Measurements from ENCODE around the gene NUTM2F.

NUTM2F gene

DNA sequence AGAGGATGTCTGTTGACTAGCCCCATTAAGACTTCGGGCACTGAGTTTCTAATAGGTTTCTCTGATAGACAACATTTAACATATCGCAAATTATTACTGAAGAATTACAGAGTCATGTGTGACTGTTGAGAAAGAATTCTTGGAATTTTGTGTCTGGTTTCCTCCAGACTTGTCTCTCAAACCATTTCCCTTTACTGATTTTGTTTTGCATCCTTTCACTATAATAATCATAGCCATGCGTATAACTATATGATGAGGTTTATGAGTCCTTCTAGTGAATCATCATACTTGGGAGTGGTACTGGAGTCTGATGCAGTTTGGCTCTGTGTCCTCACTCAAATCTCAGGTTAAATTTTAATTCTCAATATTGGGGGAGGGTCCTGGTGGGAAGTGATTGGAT, 42.3 kb downstream of the NUTM2F start:
- H2BK15ac ChIP-seq (ENCODE audit: low read length), result no peak overlapping the region
- no peak overlapping the region for H3K23ac ChIP-seq (ENCODE audit: low read depth, low read length, poor library complexity)
- H3K4me3 ChIP-seq (ENCODE audit: low read length in 2 of 2), result no peak overlapping the region
- peaks cover 2 to 14% of the 10 kb centered on the region in 2 donors for H3K36me3 ChIP-seq (replicated peaks in 1 of 2; ENCODE audit: control insufficient read depth in 2 of 2, insufficient read depth in 2 of 2, low read length in 2 of 2)
- H3K4me2 ChIP-seq (ENCODE audit: insufficient read depth, low read length, poor library complexity, severe bottlenecking), result no peak overlapping the region
- no peak overlapping the region for H3K9ac ChIP-seq (ENCODE audit: low read depth, low read length, poor library complexity)
- H3K14ac ChIP-seq (ENCODE audit: low read length), result no peak overlapping the region
- no peak overlapping the region for H2AK5ac ChIP-seq (ENCODE audit: low read depth, low read length)
- H3K27me3 ChIP-seq (ENCODE audit: control insufficient read depth in 3 of 3, insufficient read depth in 3 of 3, low read depth in 1 of 3, low read length in 3 of 3), result no peaks in the 10 kb centered on the region
- H4K91ac ChIP-seq (ENCODE audit: low read depth, low read length, poor library complexity), result no peak overlapping the region
- H3K79me1 ChIP-seq (ENCODE audit: low read depth, low read length), result peaks cover 2% of the 10 kb centered on the region
- H3K18ac ChIP-seq (ENCODE audit: low read length), result no peak overlapping the region
- H4K8ac ChIP-seq (ENCODE audit: low read depth, low read length), result no peak overlapping the region
- H2BK120ac ChIP-seq (ENCODE audit: low read depth, low read length), result no peak overlapping the region
- no peak overlapping the region for H3K4ac ChIP-seq (ENCODE audit: low read length)
- no peak overlapping the region for H2AFZ ChIP-seq (ENCODE audit: low read length)
- no peak overlapping the region for H3K27ac ChIP-seq (replicated peaks; ENCODE audit: low read length)
- H3K9me3 ChIP-seq (replicated peaks in 1 of 2; ENCODE audit: control insufficient read depth in 2 of 2, insufficient read depth in 1 of 2, low read depth in 1 of 2, low read length in 2 of 2), result no peaks in the 10 kb centered on the region
- no peaks in the 10 kb centered on the region for H3K4me1 ChIP-seq (ENCODE audit: control insufficient read depth in 2 of 2, insufficient read depth in 1 of 2, low read depth in 1 of 2, low read length in 2 of 2)
- no CpG with 5 or more reads among the region's 3 CpGs for WGBS, 2 donors (ENCODE audit: extremely low coverage in 2 of 2, insufficient read length in 2 of 2, insufficient replicate concordance in 1 of 2)
- no peak overlapping the region for H2BK12ac ChIP-seq (ENCODE audit: low read length)
- DNase-seq (ENCODE audit: low spot score), result no peak
- no peak overlapping the region for H2BK5ac ChIP-seq (ENCODE audit: low read length)

DNA sequence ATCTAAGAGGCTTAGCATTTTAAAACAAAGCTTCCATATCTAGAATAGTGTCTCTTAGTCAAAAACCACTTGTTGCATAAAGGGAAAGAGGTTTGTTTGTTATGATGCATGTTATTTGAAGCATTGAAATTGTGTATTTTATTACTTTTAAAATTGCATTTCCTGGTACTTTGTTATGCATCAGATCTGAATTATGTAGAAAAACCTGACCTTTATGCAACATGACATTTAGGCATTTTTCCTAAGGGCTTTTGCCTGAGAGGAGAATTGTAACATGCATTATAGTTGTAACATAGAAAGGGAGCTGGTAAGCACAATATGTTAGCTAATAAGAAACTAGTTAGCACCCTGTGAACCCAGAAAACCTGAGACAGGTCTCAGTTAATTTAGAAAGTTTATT, 47.3 kb downstream of the NUTM2F start:
- Histone ChIP-seq H3K4me3 (ENCODE audit: low read length in 2 of 2) (no peak overlapping the region), H3K23ac (ENCODE audit: low read depth, low read length, poor library complexity) (no peak overlapping the region), H3K36me3 (replicated peaks in 1 of 2; ENCODE audit: control insufficient read depth in 2 of 2, insufficient read depth in 2 of 2, low read length in 2 of 2) (peaks cover 3 to 21% of the 10 kb centered on the region in 2 donors), H2BK15ac (ENCODE audit: low read length) (no peak overlapping the region), H4K91ac (ENCODE audit: low read depth, low read length, poor library complexity) (no peak overlapping the region), H3K27me3 (ENCODE audit: control insufficient read depth in 3 of 3, insufficient read depth in 3 of 3, low read depth in 1 of 3, low read length in 3 of 3) (no peaks in the 10 kb centered on the region), H3K27ac (replicated peaks; ENCODE audit: low read length) (no peak overlapping the region), H3K79me1 (ENCODE audit: low read depth, low read length) (no peaks in the 10 kb centered on the region), H2AK5ac (ENCODE audit: low read depth, low read length) (no peak overlapping the region), H3K9ac (ENCODE audit: low read depth, low read length, poor library complexity) (no peak overlapping the region), H2BK120ac (ENCODE audit: low read depth, low read length) (no peak overlapping the region), H3K18ac (ENCODE audit: low read length) (no peak overlapping the region), H3K4me2 (ENCODE audit: insufficient read depth, low read length, poor library complexity, severe bottlenecking) (no peak overlapping the region), H3K14ac (ENCODE audit: low read length) (no peak overlapping the region), H3K4me1 (ENCODE audit: control insufficient read depth in 2 of 2, insufficient read depth in 1 of 2, low read depth in 1 of 2, low read length in 2 of 2) (no peaks in the 10 kb centered on the region), H3K4ac (ENCODE audit: low read length) (no peak overlapping the region), H2BK12ac (ENCODE audit: low read length) (no peak overlapping the region), H4K8ac (ENCODE audit: low read depth, low read length) (no peak overlapping the region), H2BK5ac (ENCODE audit: low read length) (no peak overlapping the region), H3K9me3 (replicated peaks in 1 of 2; ENCODE audit: control insufficient read depth in 2 of 2, insufficient read depth in 1 of 2, low read depth in 1 of 2, low read length in 2 of 2) (peaks cover 3 to 12% of the 10 kb centered on the region in 2 donors), H2AFZ (ENCODE audit: low read length) (no peak overlapping the region)
- no peak for DNase-seq (ENCODE audit: low spot score)

DNA sequence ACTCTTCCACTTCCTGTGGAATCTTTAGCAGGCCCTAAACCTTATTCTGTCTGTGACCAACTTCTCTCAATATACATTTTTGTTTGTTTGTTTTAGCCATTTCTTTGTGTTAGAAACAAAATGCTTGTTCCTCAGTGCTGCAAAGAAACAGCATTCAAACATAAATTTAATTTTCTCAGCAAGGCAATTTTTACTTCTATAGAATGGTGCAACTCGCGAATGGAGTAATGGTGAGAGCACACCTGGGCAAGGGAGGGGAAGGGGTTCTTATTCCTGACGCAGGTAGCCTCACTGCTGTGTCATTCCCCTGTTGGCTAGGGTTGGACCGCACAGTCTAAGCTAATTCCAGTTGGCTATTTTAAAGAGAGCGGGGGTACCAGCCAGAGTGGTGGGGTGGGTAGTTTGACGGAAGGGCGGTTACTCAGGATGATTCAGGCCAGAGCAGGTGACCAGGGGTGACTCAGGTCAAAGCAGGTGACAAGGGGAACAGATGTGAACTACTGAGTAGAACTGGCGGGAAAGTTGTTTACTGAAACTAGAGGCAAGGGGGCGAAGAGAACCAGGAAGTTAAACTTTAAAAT, 47.9 kb downstream of the NUTM2F start:
- no peak overlapping the region for H3K4me2 ChIP-seq (ENCODE audit: insufficient read depth, low read length, poor library complexity, severe bottlenecking)
- no peak overlapping the region for H2BK5ac ChIP-seq (ENCODE audit: low read length)
- peaks cover 3 to 21% of the 10 kb centered on the region in 2 donors for H3K36me3 ChIP-seq (replicated peaks in 1 of 2; ENCODE audit: control insufficient read depth in 2 of 2, insufficient read depth in 2 of 2, low read length in 2 of 2)
- no peak overlapping the region for H3K4ac ChIP-seq (ENCODE audit: low read length)
- no CpG with 5 or more reads among the region's 9 CpGs for WGBS, 2 donors (ENCODE audit: extremely low coverage in 2 of 2, insufficient read length in 2 of 2, insufficient replicate concordance in 1 of 2)
- H3K14ac ChIP-seq (ENCODE audit: low read length), result no peak overlapping the region
- no peak overlapping the region for H3K18ac ChIP-seq (ENCODE audit: low read length)
- no peak overlapping the region for H3K23ac ChIP-seq (ENCODE audit: low read depth, low read length, poor library complexity)
- no peak overlapping the region for H3K4me3 ChIP-seq (ENCODE audit: low read length in 2 of 2)
- no peak overlapping the region for H4K8ac ChIP-seq (ENCODE audit: low read depth, low read length)
- no peak overlapping the region for H2AK5ac ChIP-seq (ENCODE audit: low read depth, low read length)
- H2BK12ac ChIP-seq (ENCODE audit: low read length), result no peak overlapping the region
- H3K27me3 ChIP-seq (ENCODE audit: control insufficient read depth in 3 of 3, insufficient read depth in 3 of 3, low read depth in 1 of 3, low read length in 3 of 3), result no peaks in the 10 kb centered on the region
- no peak for DNase-seq (ENCODE audit: low spot score)
- H3K9ac ChIP-seq (ENCODE audit: low read depth, low read length, poor library complexity), result no peak overlapping the region
- no peak overlapping the region for H2BK120ac ChIP-seq (ENCODE audit: low read depth, low read length)
- H2AFZ ChIP-seq (ENCODE audit: low read length), result no peak overlapping the region
- peaks cover 3 to 12% of the 10 kb centered on the region in 2 donors for H3K9me3 ChIP-seq (replicated peaks in 1 of 2; ENCODE audit: control insufficient read depth in 2 of 2, insufficient read depth in 1 of 2, low read depth in 1 of 2, low read length in 2 of 2)
- no peak overlapping the region for H3K27ac ChIP-seq (replicated peaks; ENCODE audit: low read length)
- no peaks in the 10 kb centered on the region for H3K4me1 ChIP-seq (ENCODE audit: control insufficient read depth in 2 of 2, insufficient read depth in 1 of 2, low read depth in 1 of 2, low read length in 2 of 2)
- H2BK15ac ChIP-seq (ENCODE audit: low read length), result no peak overlapping the region
- no peaks in the 10 kb centered on the region for H3K79me1 ChIP-seq (ENCODE audit: low read depth, low read length)
- H4K91ac ChIP-seq (ENCODE audit: low read depth, low read length, poor library complexity), result no peak overlapping the region

- H2BK5ac ChIP-seq (ENCODE audit: low read length), result no peak overlapping the region
- no peaks in the 10 kb centered on the region for H3K4me1 ChIP-seq (ENCODE audit: control insufficient read depth in 2 of 2, insufficient read depth in 1 of 2, low read depth in 1 of 2, low read length in 2 of 2)
- H3K27me3 ChIP-seq (ENCODE audit: control insufficient read depth in 3 of 3, insufficient read depth in 3 of 3, low read depth in 1 of 3, low read length in 3 of 3), result no peaks in the 10 kb centered on the region
- H2AFZ ChIP-seq (ENCODE audit: low read length), result no peak overlapping the region
- H3K4me2 ChIP-seq (ENCODE audit: insufficient read depth, low read length, poor library complexity, severe bottlenecking), result no peak overlapping the region
- no peak overlapping the region for H2AK5ac ChIP-seq (ENCODE audit: low read depth, low read length)
- no peak overlapping the region for H3K14ac ChIP-seq (ENCODE audit: low read length)
- WGBS, 2 donors (ENCODE audit: extremely low coverage in 2 of 2, insufficient read length in 2 of 2, insufficient replicate concordance in 1 of 2), result 100% methylated on average over 1 of the region's 6 CpGs; no CpG with 5 or more reads in 1 of the 2 donors
- no peak overlapping the region for H3K9ac ChIP-seq (ENCODE audit: low read depth, low read length, poor library complexity)
- no peak for DNase-seq (ENCODE audit: low spot score)
- H3K4ac ChIP-seq (ENCODE audit: low read length), result no peak overlapping the region
- H2BK12ac ChIP-seq (ENCODE audit: low read length), result no peak overlapping the region
- no peak overlapping the region for H2BK120ac ChIP-seq (ENCODE audit: low read depth, low read length)
- H4K8ac ChIP-seq (ENCODE audit: low read depth, low read length), result no peak overlapping the region
- H3K4me3 ChIP-seq (ENCODE audit: low read length in 2 of 2), result no peak overlapping the region
- H3K36me3 ChIP-seq (replicated peaks in 1 of 2; ENCODE audit: control insufficient read depth in 2 of 2, insufficient read depth in 2 of 2, low read length in 2 of 2), result peaks cover 3 to 21% of the 10 kb centered on the region in 2 donors
- no peak overlapping the region for H2BK15ac ChIP-seq (ENCODE audit: low read length)
- no peaks in the 10 kb centered on the region for H3K79me1 ChIP-seq (ENCODE audit: low read depth, low read length)
- no peak overlapping the region for H3K23ac ChIP-seq (ENCODE audit: low read depth, low read length, poor library complexity)
- H3K9me3 ChIP-seq (replicated peaks in 1 of 2; ENCODE audit: control insufficient read depth in 2 of 2, insufficient read depth in 1 of 2, low read depth in 1 of 2, low read length in 2 of 2), result peaks cover 3 to 12% of the 10 kb centered on the region in 2 donors
- no peak overlapping the region for H4K91ac ChIP-seq (ENCODE audit: low read depth, low read length, poor library complexity)
- H3K18ac ChIP-seq (ENCODE audit: low read length), result no peak overlapping the region
- no peak overlapping the region for H3K27ac ChIP-seq (replicated peaks; ENCODE audit: low read length)
Measured at GRCh38 chr9:94277885-94278536, 50.4 kb downstream of the NUTM2F start.

All from neuronal stem cell (in vitro differentiated cells).